NCI-H187 (cell line): Measurements from ENCODE around the gene RNF220.
A peak's percentile ranks its signal among the peaks of the same experiment; 100 is the strongest.

Source experiments
- DNase-seq, 2 experiments: peaks; one replicate each; lab custom pipeline; 2025; lab: John Stamatoyannopoulos, UW

RNF220 gene

DNA sequence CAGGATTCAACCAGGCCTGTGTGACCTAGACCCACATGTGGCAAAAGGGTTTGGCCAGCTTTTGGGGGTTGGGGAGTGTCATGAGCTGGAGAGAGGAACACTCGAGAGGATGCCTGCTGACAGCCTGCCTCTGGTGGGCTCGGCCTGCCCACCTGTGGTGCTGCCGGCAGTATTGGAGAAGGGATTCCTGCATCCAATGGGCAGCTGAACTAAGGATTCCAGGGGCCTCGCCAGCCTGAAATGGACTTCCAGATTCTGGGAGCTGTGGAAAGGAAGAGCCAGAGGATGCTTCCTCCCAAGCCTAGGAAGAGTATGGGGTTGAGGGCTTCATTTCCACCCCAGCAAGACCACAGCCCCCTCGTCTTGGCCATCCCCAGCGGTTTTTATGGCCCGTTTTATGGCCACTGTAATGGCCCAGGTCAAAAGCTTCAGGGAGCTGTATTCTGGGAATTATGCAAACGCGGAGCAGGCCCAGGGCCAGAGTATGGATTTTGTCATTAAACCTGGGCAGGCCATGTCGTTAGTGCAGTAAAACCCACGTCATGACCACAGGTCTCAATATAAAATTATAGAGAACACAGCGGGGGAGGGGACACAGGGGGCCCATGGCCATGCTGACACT is 205.6 kb downstream of the RNF220 start:
- no peak for DNase-seq

DNA sequence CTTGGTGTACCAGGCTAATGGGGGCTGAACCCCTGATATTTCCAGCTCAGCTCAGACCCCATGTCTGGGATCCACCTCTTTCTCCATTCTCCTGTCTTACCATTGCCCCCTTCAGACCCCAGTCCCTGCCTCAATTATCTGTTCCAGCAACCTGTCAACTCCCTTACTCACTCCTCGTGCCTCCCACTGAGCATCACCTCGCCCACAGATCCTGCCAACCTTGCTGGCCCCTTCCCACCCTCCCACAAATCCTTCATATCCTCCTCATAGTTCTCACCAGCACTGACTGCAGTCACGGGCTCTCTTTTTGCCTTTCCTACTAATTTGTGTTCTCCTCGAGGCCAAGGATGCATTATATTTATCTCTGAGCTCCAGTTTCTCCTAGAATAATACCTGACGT is 206.4 kb downstream of the RNF220 start:
- no peak for DNase-seq

DNA sequence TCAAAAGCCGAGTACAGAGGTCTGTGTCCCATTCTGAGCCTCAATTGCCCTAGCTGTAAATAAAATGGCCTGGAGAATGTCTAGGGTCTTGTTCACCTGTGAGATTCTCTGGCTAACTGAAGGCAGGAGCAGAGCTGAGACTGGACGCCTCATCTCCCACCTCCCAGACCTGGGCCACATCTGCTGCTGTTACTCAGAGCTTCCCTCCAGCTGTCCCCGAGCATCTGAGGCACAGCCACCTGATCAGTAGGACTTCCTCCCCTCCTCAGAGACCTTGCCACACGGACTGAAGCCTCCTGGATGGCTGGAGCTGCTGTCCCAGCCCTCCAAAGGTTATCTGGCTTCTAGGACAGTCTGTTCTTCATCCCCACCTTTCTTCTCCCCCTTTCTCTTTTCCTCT is 206.8 kb downstream of the RNF220 start:
- DNase-seq: no peak

DNA sequence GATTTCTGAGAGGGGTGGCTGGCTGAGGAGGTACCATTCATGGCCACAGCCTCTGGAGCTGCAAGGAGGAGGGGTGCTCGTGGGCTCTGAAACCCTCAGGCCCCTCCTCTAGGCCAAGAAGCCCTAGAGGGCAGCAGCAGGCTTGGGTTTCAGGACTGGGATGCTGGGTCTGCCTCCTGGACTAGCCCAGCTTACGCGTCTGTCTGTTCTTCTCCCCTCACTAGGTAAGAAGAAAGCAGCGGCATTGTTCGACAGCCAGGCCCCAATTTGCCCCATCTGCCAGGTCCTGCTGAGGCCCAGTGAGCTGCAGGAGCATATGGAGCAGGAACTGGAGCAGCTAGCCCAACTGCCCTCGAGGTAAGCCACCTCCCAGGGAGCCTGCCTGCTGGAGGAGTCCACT is 208.9 kb downstream of the RNF220 start:
- DNase-seq: no peak

DNA sequence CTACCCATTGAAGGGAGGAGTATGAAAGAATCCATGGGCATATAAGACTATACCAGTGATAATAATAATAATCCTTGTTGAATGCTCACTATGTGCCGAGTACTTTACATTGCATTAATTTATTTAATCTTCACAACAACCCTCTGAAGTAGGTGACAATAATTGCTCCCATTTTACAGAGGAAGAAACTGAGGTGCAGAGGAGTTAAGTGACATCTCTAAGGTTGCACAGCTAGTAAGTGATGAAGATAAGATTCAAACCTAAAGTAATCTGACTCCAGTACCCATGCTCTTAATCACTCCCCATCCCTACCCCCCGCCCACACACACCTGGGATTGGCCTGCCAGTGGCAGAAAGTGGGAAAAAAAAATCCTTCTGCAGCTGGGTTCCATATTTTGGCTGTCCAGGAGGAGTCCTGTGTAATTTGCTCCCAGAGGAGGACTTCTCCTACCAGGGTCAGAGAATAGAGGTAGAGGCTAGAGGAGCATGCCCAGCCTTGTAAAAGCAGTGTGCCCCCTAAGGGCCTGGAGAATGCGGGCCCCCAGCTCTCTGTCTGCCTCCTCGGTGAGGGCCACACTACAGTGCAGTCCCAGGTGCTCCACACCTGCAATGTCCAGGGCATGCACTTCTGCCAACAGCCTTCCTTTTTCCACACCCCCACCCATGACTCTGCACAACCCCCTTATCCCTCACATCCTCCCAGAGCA is 211.4 kb downstream of the RNF220 start:
- no peak for DNase-seq

DNA sequence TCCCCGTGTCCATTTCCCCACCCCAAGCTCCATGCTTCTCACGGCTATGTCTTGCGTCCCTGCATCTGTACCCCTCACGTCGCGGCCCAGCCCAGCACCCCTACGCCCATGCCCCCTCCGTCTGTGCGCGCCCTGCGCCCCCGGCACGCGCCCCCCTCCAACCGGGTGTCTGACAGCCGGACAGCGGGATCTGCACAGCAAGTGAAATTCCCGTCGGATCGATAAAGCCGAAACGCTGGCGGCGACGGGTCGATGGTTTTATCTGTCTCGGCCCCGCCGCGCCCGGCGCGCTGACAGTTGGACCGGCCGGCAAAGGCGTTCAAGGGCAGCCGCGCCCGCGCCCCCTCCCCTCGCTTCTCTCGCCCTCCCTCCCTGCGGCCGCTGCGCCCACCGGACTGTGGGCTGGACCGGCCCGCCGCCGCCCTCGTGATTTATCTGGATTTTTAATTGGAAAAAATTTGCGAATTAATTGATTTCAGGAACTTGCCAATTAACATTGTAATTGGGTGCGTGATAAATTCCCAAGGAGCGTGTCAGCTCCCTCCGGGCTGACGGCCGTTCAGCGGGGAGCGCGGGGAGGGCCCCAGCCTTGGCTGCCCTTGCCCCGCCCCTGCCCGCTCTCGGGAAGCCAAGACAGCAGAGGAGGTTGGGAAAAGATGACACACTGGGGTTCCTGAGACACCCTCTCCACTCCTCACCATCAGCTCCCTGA is 212.1 kb downstream of the RNF220 start:
- DNase-seq: no peak

DNA sequence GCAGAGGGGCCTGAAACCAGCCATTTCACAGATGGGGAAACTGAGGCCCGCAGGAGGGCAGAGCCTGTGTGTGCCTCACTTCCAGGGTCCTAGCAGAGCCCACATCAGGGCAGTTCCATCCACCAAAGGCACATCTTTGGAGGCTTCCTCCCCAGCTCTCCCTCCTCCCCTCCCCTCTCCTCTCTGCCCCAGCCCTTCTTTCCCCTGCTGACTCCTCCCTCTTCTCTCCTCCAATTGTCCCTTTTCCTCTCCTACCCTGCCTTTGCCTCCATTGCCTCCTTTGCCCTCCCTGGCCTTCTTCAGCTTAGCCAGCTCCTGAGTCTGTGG is 212.6 kb downstream of the RNF220 start:
- no peak for DNase-seq

DNA sequence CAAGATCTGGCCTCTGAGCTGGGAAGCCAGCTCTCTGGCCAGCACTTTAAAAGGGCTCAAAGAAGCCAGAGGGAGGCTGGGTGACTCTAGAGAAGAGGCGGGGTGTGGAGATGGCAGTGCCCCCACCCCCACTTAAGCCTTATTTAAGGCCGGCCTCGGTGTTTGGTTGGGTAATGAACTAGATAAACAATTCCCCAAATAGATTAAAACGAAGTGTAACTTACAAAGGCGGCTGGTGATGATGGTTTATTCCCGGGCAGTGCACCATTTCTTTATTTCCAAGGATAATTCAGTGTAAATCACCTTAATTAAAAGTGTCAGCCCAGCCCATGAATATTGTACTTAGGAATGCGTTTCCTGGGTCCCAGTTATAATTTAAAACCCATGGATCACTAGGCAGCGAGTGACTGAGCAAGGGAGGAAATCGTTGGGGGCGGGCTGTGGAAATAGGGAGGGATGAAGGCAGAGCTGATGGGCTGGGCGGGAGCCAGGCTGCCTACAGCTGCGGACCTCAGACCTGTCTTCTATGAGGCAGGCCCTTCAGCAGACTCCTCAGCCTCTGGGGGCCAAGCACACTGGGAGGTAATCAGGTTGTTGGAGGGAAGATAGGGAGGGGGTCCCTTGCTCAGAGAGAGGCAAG is 214.3 kb downstream of the RNF220 start:
- no peak for DNase-seq

DNA sequence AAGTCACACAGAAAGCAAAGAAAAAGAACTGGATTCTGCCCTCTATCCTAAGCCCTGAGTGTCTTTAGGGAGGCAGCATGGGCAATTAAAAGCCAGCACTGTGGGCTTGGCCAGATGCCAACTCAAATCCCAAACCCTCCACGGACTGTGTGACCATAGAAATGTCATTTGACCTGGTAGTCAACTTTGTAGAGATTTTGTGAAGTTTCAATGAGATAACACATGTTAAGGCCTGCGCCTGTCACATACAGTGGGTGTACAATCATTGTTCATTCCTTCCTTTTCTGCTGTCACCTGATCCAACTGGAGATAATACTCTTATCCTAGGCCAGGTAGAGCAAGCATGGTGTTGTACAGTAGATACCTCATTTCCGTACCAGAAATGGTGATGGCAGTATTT is 215.0 kb downstream of the RNF220 start:
- DNase-seq: no peak

DNA sequence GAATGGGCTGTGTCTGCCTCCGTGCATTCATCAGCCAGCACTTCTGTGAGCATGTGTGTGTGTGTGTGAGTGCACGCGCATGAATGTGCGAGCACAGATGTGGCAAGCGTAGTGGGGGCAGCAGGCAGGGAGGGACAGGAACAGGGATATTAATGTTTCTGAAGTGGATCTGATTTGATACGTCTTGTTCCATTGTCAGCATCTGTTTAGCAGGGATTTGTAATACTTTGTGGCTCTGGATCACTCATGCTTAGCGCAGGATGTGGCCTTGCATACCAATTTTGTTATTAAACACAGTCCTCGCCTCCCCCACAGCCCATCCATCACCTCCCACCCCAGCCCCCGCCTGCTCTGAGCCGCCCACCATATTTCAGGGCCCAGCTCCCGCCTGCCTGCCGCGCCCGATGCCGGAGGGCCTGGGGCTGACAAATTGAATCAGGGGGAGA is 216.8 kb downstream of the RNF220 start:
- DNase-seq: no peak

DNA sequence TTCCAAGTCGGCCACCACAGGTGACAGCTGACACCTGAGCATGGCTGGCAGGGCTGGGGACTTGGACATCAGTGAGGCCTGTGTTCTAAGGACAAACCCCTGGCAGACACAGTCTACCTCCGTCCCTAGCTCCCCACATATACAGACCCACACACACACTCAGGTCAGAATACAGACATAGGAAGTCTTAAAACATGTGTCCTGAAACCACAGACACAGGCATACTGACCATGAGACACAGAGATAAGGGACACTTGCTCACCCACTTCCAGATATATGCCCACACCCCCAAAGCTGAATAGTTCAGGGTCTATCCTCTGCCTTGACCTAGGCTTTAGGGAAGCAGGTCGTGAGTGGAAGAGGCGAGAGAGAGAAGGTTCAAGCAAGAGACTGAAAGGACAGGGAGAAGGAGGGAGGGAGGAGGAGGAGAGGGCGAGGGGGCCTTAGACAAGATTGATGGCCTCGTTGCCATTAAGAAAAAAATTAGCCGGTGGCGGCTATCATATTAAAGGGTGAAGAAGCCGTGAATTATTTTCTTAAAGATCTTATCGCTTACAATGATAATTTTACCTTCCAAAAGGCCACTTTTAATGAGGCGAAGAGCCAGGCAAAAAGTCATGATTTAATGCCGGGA is 219.3 kb downstream of the RNF220 start:
- no peak for DNase-seq

DNA sequence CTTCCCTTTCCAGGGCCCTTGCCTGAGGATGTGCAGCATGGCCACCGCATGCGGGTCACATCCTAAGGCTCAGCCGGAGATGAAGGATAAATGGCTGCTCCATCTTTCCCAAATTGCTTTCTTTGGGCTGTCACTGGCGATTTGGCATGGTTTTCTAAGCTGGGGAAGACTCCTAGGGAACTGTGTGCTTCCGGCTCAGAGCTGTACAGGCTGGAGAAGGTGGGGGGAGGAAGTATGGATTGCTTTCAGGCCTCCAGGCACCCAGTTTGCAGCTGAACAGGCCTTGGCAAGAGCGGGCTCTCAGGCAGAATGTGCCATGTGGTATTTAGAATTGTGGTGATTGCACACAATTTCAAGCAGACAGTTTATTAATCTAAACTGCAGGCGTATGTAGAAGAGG is 220.3 kb downstream of the RNF220 start:
- DNase-seq: no peak

DNA sequence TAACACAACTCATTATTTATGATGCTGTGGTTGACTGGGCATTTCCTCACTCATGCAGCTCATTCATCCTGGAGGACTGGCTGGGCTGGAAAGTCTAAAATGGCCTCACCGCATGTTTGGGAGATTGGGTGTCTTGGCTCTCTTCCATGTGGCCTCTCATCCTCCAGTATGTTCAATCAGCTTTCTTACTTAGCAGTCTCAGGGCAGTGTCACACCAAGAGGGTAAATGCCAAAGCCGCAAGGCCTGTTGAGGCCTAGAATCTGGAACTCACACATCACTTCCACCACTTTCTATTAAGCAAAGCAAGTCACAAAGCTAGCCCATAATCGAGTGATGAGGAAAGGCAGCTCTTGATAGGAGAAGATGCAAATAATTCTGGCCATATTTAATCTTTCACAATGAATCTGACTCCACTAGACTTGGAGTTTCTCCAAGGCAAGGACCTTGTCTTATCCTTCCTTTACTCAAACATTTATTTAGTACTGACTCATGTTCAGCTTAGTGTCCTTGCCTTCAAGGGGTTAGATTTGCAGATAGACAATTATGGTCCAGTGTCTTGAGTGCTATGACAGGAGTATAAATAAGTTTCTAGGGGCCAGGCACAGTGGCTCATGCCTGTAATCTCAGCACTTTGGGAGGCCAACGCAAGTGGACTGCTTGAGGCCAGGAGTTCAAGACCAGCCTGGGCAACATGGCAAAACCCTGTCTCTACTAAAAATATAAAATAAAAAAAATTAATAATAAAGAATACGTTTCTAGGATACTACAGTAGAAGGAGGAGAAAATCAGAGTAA is 224.1 kb downstream of the RNF220 start:
- no peak for DNase-seq

DNA sequence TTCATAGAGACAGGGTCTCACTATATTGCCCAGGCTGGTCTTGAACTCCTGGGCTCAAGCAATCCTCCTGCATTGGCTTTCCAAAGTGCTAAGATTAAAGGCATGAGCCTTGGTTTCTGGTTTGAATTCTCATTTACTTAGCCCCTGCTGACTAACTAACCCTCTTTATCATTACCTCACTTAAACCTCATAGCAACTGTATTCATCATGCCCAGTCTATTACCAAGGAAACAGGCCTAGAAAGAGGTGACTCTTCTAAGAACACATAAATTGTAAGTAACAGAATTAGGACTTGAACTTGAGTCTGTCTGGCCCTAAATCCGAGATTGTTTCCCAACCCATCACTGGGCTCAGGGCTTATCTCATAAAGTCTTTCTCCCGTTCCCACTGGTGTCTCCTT is 225.1 kb downstream of the RNF220 start:
- DNase-seq: no peak

DNA sequence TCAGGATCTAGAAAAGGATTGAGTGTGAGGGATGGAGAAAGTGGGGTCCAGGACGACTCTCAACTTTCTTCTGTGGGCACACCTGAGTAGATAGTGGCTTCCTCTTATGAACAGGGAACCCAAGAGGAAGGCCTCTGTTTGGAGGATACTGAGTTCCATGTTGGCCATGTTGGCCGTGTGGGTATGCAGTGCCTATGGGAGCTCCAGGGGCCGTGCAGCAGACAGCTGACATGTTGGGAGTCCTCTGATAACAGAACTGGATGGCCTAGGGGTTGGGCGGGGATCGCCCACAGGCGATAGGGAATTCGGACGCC is 226.2 kb downstream of the RNF220 start:
- DNase-seq: no peak

DNA sequence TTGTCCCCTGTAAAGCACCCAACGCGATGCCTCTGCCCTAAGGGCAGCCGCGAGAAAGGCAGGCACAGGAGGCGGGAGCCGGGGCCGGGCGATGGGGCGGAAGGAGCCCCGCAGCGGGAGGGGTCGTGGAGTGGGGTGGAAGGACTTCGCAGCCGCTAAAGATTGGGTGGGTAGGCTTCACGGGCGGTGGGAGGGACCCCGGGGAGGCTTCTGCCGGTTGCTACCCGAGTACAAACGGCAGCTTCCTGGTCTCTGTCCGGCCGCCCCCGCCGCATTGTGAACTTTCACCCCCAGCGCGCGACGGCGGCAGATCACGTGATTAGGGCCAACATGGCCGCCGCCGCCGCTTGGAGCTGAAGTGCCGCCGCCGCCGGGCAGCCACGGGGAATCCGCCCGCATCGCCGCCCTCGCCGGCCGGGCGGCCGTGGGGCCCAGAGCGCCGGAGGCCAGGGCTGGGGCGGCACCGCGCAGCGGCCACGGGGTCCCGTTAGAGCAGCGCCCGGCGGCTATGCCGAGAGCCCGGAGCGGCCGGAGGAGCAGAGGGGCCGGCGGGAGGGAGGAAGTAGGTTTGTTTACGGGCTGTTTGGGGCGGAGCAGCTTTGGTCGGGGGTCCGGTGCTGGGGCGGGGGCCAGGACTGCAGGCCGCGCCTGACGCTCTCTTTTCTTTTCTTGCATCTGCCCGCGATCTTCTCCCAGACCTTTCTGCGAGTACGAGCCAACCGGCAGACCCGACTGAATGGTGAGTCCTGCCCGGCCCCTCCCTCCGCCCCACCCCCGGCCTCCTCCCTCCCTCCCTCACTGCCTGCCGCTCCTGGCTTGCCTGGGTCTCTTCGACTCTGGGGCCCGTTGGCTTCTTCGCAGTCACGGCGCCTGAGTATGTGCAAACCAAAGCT is 226.8 kb downstream of the RNF220 start:
- peak; percentile 34 to 70 for DNase-seq

DNA sequence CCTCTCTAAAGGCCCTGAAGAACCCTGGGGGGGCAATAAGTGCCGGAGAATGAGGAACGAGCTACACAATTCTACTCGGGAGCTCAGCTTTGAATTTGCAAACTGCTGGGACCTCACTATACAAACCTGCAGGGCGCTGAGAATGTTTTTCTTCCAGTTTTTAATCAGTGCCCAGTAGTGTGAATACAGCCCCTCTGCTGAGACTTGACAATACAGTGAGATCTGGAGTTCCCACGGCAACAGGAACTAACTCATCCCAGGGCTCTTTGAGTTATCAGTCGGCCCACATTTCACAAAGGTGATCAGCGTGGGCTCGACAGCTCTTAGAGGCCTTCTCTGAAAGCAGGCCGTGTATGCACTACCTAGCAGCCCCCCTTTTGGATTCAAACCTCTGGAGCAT is 227.5 kb downstream of the RNF220 start:
- DNase-seq: no peak

DNA sequence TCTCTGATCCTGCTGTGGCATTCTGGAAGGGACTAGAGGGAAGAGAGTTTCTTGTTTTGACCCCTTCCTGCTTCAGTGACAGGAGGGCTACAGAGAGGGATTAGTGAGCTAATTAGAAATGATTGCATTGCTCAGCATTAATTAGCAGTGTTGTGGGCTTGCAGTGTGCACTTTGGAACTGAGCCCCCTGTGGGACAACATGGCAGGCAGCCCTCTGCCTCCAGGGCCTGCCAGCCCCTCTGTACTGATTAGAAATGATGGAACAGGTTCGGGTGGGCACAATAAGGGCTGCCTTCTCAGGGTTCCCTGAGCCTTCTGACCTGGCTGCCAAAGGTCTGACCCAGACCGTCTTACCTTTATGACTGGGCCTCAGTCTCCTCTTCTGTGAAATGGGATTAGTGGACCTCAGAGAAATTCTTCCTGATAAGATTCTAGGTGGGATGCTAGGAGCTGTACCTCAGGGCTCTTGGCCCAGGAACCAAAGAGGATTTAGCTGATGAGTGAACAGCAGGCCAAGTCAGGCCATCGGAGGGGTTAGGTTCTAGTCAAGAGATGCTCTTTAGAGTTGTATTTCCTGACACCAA is 229.6 kb downstream of the RNF220 start:
- DNase-seq: no peak

DNA sequence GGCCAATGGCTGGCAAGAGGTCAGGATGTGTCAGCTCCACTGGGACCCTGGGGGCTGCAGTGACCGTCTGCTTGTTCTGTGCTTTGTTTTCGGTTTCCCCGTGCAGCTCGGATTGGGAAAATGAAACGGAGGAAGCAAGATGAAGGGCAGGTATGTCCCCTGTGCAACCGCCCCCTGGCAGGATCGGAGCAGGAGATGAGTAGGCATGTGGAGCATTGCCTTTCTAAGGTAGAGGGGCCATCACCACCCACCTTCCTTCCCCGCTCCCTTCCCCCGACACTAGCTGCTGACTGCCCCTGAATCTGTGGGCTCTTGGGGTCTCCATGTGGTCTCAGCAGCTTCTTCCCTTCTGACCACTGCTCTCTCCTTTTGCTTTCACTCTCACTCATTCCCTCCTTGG is 230.4 kb downstream of the RNF220 start:
- no peak for DNase-seq

DNA sequence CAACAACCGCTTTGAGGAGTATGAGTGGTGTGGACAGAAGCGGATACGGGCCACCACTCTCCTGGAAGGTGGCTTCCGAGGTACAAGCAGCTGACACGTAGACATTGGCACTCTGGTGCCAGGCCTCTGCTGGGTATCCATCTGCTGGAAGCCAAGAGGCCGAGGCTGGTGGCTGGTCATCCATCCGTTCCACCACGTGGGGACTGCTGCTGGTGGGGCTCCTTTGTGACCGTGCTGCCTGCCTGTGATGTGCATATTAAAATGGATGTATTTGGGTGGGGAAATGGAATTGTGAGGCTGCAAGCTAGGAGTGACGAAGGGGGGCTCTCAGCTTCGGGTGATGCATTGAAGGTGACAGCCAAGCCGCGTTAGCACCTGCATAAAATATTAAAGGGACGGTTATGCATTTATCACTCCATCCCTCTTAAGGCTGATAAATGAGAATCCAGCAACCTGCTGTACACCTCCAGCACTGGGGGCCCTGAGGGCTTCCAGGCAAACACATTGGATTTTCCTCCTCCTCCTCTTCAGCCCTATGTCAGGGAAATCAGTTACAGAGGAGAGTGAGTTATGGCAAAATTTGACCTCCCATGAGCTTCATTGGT is 231.1 kb downstream of the RNF220 start:
- no peak for DNase-seq
